ENCODE measurements around the gene ATP1A4. TPM values are rescaled to one million over a fixed set of nuclear protein-coding genes. Genes with fewer than 3 reads are reported as not detected.

ATP1A4 gene
- total RNA-seq, 2 donors from 2014 or later, result not detected

- no peak for ATAC-seq
- no peak for DNase-seq
- intact Hi-C loops (cut with DNase I, micrococcal nuclease), result no loop called here
These were observed 14.9 kb downstream of the ATP1A4 start for GRCh38 chr1:160166166-160166868.

GRCh38 chr1:160167056-160167455 lies 15.7 kb downstream of the ATP1A4 start:
- ATAC-seq (no peak), DNase-seq (no peak)
- intact Hi-C loops (cut with DNase I, micrococcal nuclease), result no loop called here

GRCh38 chr1:160167580-160167979 lies 16.2 kb downstream of the ATP1A4 start:
- intact Hi-C loops (cut with DNase I, micrococcal nuclease), result no loop called here
- DNase-seq, result no peak
- ATAC-seq, result no peak

GRCh38 chr1:160168016-160168415 lies 16.6 kb downstream of the ATP1A4 start:
- intact Hi-C loops (cut with DNase I, micrococcal nuclease), result no loop called here

GRCh38 chr1:160168609-160169369 lies 17.4 kb downstream of the ATP1A4 start:
- ATAC-seq (no peak), DNase-seq (no peak)
- intact Hi-C loops (cut with DNase I, micrococcal nuclease), result no loop called here

More at GRCh38 chr1:160168016-160168415, 16.6 kb downstream of the ATP1A4 start:
- no peak for ATAC-seq
- no peak for DNase-seq

- no peak for DNase-seq
- ATAC-seq, result no peak
- intact Hi-C loops (cut with DNase I, micrococcal nuclease), result no loop called here
These were observed 18.4 kb downstream of the ATP1A4 start for GRCh38 chr1:160169553-160170399.

- DNase-seq (no peak), ATAC-seq (no peak)
- intact Hi-C loops (cut with DNase I, micrococcal nuclease), result no loop called here
These were observed 20.0 kb downstream of the ATP1A4 start for GRCh38 chr1:160171354-160171753.

- intact Hi-C loops (cut with DNase I, micrococcal nuclease), result no loop called here
- ATAC-seq (no peak), DNase-seq (no peak)
These were observed 20.6 kb downstream of the ATP1A4 start for GRCh38 chr1:160171980-160172379.

- no peak for DNase-seq
- no peak for ATAC-seq
- intact Hi-C loops (cut with DNase I, micrococcal nuclease), result no loop called here
These were observed 25.8 kb downstream of the ATP1A4 start for GRCh38 chr1:160177231-160177630.

- no peak for DNase-seq
- no peak for ATAC-seq
- intact Hi-C loops (cut with DNase I, micrococcal nuclease), result no loop called here
These were observed 26.3 kb downstream of the ATP1A4 start for GRCh38 chr1:160177667-160178066.

- DNase-seq, result no peak
- ATAC-seq, result no peak
- intact Hi-C loops (cut with DNase I, micrococcal nuclease), result no loop called here
These were observed 27.3 kb downstream of the ATP1A4 start for GRCh38 chr1:160178731-160179130.

- DNase-seq (no peak), ATAC-seq (no peak)
- intact Hi-C loops (cut with DNase I, micrococcal nuclease), result no loop called here
These were observed 27.9 kb downstream of the ATP1A4 start for GRCh38 chr1:160179336-160179735.

- DNase-seq (no peak), ATAC-seq (no peak)
- intact Hi-C loops (cut with DNase I, micrococcal nuclease), result no loop called here
These were observed 34.8 kb downstream of the ATP1A4 start for GRCh38 chr1:160186246-160186645.

GRCh38 chr1:160186729-160187128 lies 35.3 kb downstream of the ATP1A4 start:
- intact Hi-C loops (cut with DNase I, micrococcal nuclease), result no loop called here
- ATAC-seq, result no peak

GRCh38 chr1:160187407-160187806 lies 36.0 kb downstream of the ATP1A4 start:
- ATAC-seq, result no peak
- intact Hi-C loops (cut with DNase I, micrococcal nuclease), result no loop called here
- DNase-seq, result no peak

More at GRCh38 chr1:160186729-160187128, 35.3 kb downstream of the ATP1A4 start:
- no peak for DNase-seq

- intact Hi-C loops (cut with DNase I, micrococcal nuclease), result no loop called here
- DNase-seq, result no peak
These were observed 36.9 kb downstream of the ATP1A4 start for GRCh38 chr1:160188341-160188740.

GRCh38 chr1:160189649-160190625 lies 38.5 kb downstream of the ATP1A4 start, which contains the start of gene CASQ1:
Gene CASQ1 (plus strand): TSS chr1:160190575. CDS start chr1:160190752, 177 bp downstream.
- ATAC-seq (no peak), DNase-seq (no peak)
- intact Hi-C loops (cut with DNase I, micrococcal nuclease), result loop anchor here in 1 of 2 donors (5.0 kb wide), 1 partner anchor 102 kb away; no protein-coding TSS in a partner anchor

More at GRCh38 chr1:160188341-160188740, 36.9 kb downstream of the ATP1A4 start:
- no peak for ATAC-seq

GRCh38 chr1:160191756-160192155 lies 40.4 kb downstream of the ATP1A4 start:
- intact Hi-C loops (cut with DNase I, micrococcal nuclease), result loop anchor here in 1 of 2 donors (2.0 to 5.0 kb wide), 2 partner anchors 27 to 101 kb away; no protein-coding TSS in a partner anchor
- no peak for DNase-seq
- ATAC-seq, result no peak
